GM19328 (cell line): ENCODE measurements around the gene ST6GAL2.

Experiments
- ATAC-seq: cut with Tn5 transposase; IDR thresholded peaks from one replicate; pipeline ENCODE4 v1.9.1; 2021; ENCODE audit warnings: mild to moderate bottlenecking, moderate library complexity; ENCODE audit not compliant: unreplicated experiment

ST6GAL2 gene

GRCh38 chr2:106831241-106831640 is 54.7 kb downstream of the ST6GAL2 start:
- ATAC-seq: no peak

GRCh38 chr2:106830191-106830590 is 55.8 kb downstream of the ST6GAL2 start:
- no peak for ATAC-seq

- no peak for ATAC-seq
Measured at GRCh38 chr2:106828119-106828518, 57.8 kb downstream of the ST6GAL2 start.

- ATAC-seq: no peak
Measured at GRCh38 chr2:106827158-106827557, 58.8 kb downstream of the ST6GAL2 start.

- ATAC-seq: no peak
Measured at GRCh38 chr2:106825161-106825560, 60.8 kb downstream of the ST6GAL2 start.

GRCh38 chr2:106816974-106817373 is 69.0 kb downstream of the ST6GAL2 start:
- ATAC-seq: no peak

GRCh38 chr2:106812841-106813240 is 73.1 kb downstream of the ST6GAL2 start:
- ATAC-seq: no peak

- no peak for ATAC-seq
Measured at GRCh38 chr2:106812383-106812782, 73.6 kb downstream of the ST6GAL2 start.

GRCh38 chr2:106805716-106806115 is 80.3 kb downstream of the ST6GAL2 start:
- no peak for ATAC-seq

- no peak for ATAC-seq
Measured at GRCh38 chr2:106804161-106804560, 81.8 kb downstream of the ST6GAL2 start.

- no peak for ATAC-seq
Measured at GRCh38 chr2:106800976-106801655, 84.9 kb downstream of the ST6GAL2 start.

- no peak for ATAC-seq
Measured at GRCh38 chr2:106800180-106800579, 85.8 kb downstream of the ST6GAL2 start.

- ATAC-seq: no peak
Measured at GRCh38 chr2:106798826-106799552, 87.0 kb downstream of the ST6GAL2 start.

- ATAC-seq: no peak
Measured at GRCh38 chr2:106797494-106797893, 88.5 kb downstream of the ST6GAL2 start.

- ATAC-seq: no peak
Measured at GRCh38 chr2:106792671-106793070, 93.3 kb downstream of the ST6GAL2 start.

GRCh38 chr2:106789185-106789584 is 96.8 kb downstream of the ST6GAL2 start:
- no peak for ATAC-seq

- ATAC-seq: no peak
Measured at GRCh38 chr2:106782681-106783080, 103.3 kb downstream of the ST6GAL2 start.

- ATAC-seq: no peak
Measured at GRCh38 chr2:106781196-106781595, 104.8 kb downstream of the ST6GAL2 start.

- ATAC-seq: no peak
Measured at GRCh38 chr2:106771811-106772210, 114.2 kb downstream of the ST6GAL2 start.

- no peak for ATAC-seq
Measured at GRCh38 chr2:106770986-106771385, 115.0 kb downstream of the ST6GAL2 start.

- no peak for ATAC-seq
Measured at GRCh38 chr2:106764614-106765013, 121.4 kb downstream of the ST6GAL2 start.

GRCh38 chr2:106759966-106760365 is 126.0 kb downstream of the ST6GAL2 start:
- no peak for ATAC-seq
